BLaER1 treated with 17β-estradiol and CSF1 and Interleukin-3, amounts not matched to agents 10 nM and 100 nM (cell line): ENCODE data around the gene PPP2R2C.

Experiments
- H3K27ac ChIP-seq, 11 experiments: shearing (Covaris generic); formaldehyde crosslinking; 2 replicates each; pipeline ENCODE4 v1.8.1; 2022
- H3K27me3 ChIP-seq, 11 experiments: shearing (Covaris generic); formaldehyde crosslinking; 2 replicates each; pipeline ENCODE4 v1.8.1; 2022
- H3K36me3 ChIP-seq, 11 experiments: shearing (Covaris generic); formaldehyde crosslinking; 2 replicates each; pipeline ENCODE4 v1.8.1; 2022
- H3K4me1 ChIP-seq, 10 experiments: shearing (Covaris generic); formaldehyde crosslinking; 2 replicates each; pipeline ENCODE4 v1.8.1; 2022
- H3K4me2 ChIP-seq, 11 experiments: shearing (Covaris generic); formaldehyde crosslinking; 2 replicates each; pipeline ENCODE4 v1.8.1; 2022
- H3K4me3 ChIP-seq, 10 experiments: shearing (Covaris generic); formaldehyde crosslinking; 2 replicates each; pipeline ENCODE4 v1.8.1; 2022
- H3K9ac ChIP-seq, 11 experiments: shearing (Covaris generic); formaldehyde crosslinking; 2 replicates each; pipeline ENCODE4 v1.8.1; 2022
- H3K9me3 ChIP-seq, 11 experiments: shearing (Covaris generic); formaldehyde crosslinking; replicated peaks in 1 of 11; 2 replicates each; pipeline ENCODE4 v1.8.1; 2022
- H4K20me1 ChIP-seq, 11 experiments: shearing (Covaris generic); formaldehyde crosslinking; 2 replicates each; pipeline ENCODE4 v1.8.1; 2022
- Cebpa-rat ChIP-seq, 11 experiments: shearing (Covaris generic); IDR thresholded peaks; 2 replicates each; pipeline ENCODE4 v1.8.1; 2022

The PPP2R2C gene

DNA sequence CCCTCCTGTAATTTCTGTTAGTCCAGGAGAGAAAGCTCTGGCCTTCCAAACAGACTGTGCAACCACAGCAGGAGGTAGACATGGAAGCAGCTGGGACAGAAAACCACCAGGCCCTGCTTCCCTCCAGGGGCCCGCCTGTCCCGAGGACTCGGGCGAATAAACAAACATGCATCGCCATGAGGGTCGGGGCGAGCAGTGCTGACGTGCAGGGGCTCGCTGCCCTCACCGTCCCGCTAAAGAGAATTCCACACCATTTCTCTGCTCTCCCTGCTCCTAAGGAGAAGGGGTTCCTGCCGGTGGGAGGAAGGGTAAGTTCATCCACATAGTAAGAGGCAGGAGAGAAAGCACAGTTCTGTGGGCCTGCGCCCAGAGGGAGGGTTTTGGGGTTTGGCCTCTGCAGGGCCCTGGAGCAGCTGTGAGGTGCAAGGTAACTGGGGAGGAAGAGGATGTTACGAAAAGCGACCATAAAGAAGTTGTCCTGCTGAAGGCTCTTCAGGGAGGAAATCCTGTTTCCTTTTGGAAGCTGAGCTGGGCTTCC is 147.9 kb downstream of the PPP2R2C start:
- Histone ChIP-seq H3K9me3 (peaks cover 9 to 34% (median 9%) of the 10 kb centered on the region in 11 experiments; a peak in 21 of 22 replicates), H3K4me2 (peak overlapping the region; percentile 82 to 95 (median 93)), H3K27me3 (peaks cover 0 to 86% (median 15%) of the 10 kb centered on the region in 11 experiments; a peak in 14 of 22 replicates), H3K9ac (peak overlapping the region in 9 of 11 experiments; percentile 6 to 77 (median 48); a peak in 13 of 22 replicates), H3K4me1 (peaks cover 45 to 91% (median 74%) of the 10 kb centered on the region in 10 experiments), H3K4me3 (peak overlapping the region; percentile 4 to 53 (median 38); a peak in 14 of 20 replicates), H3K27ac (peak overlapping the region in 7 of 11 experiments; percentile 4 to 84 (median 76); a peak in 12 of 22 replicates), H3K36me3 (no peaks in the 10 kb centered on the region), H4K20me1 (peaks cover 0 to 68% (median 0%) of the 10 kb centered on the region in 11 experiments; a peak in 6 of 22 replicates)
- peak in 2 of 11 experiments; percentile 41 to 59; a peak in 3 of 22 replicates for TF ChIP-seq Cebpa-rat (IDR thresholded peaks at IDR 0.05)

DNA sequence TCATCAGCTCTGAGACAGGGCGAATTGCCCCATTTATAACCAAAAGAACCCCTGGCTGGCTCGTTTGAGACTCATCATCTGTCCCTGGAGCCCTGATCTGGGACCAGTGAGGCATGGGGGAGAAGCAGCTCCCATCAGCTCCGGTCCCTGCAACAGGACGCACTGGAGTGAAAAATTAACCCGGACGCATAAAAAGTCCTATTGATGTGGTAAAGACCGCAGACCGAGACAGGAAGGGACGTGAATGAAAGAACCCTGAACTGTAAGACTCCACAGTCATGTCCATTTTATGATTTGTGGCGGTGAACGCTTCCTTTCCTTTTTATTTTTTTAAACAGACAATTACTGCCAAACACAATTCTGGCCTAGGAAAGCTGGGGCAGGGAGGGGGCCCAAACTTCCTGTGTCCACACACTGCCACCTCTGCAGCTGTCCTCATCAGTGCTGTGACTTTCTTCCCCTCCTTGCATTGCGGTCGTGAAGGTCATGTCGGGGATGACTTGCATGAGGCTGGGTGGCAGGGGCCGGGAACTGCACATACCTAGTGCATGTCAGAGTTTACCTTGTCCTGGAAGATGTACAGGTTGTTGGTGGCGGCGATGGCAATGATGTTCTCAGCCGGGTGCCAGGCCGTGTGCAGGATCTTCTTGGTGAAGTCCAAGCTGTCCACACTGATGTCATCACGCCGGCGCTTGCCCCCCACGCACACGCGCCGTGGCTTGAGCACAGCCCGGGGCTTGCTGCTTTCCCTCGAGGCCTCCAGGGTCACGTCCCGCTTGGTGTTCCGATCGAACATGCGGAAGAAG is 149.4 kb downstream of the PPP2R2C start:
- H3K4me3 ChIP-seq = peak overlapping the region in 4 of 10 experiments; percentile 1 to 48 (median 40); a peak in 8 of 20 replicates
- TF ChIP-seq Cebpa-rat (IDR thresholded peaks at IDR 0.05) = peak in 1 of 11 experiments; percentile 75; a peak in 2 of 22 replicates
- H3K4me1 ChIP-seq = peaks cover 43 to 90% (median 77%) of the 10 kb centered on the region in 10 experiments
- H3K36me3 ChIP-seq = no peaks in the 10 kb centered on the region
- H3K9me3 ChIP-seq = peaks cover 10 to 36% (median 13%) of the 10 kb centered on the region in 11 experiments; a peak in 21 of 22 replicates
- peaks cover 0 to 69% (median 0%) of the 10 kb centered on the region in 11 experiments; a peak in 6 of 22 replicates for H4K20me1 ChIP-seq
- peak overlapping the region; percentile 22 to 95 (median 93) for H3K4me2 ChIP-seq
- peak overlapping the region in 6 of 11 experiments; percentile 44 to 84 (median 76); a peak in 11 of 22 replicates for H3K27ac ChIP-seq
- peaks cover 0 to 92% (median 16%) of the 10 kb centered on the region in 11 experiments; a peak in 14 of 22 replicates for H3K27me3 ChIP-seq
- H3K9ac ChIP-seq = peak overlapping the region in 4 of 11 experiments; percentile 64 to 77 (median 70); a peak in 5 of 22 replicates

DNA sequence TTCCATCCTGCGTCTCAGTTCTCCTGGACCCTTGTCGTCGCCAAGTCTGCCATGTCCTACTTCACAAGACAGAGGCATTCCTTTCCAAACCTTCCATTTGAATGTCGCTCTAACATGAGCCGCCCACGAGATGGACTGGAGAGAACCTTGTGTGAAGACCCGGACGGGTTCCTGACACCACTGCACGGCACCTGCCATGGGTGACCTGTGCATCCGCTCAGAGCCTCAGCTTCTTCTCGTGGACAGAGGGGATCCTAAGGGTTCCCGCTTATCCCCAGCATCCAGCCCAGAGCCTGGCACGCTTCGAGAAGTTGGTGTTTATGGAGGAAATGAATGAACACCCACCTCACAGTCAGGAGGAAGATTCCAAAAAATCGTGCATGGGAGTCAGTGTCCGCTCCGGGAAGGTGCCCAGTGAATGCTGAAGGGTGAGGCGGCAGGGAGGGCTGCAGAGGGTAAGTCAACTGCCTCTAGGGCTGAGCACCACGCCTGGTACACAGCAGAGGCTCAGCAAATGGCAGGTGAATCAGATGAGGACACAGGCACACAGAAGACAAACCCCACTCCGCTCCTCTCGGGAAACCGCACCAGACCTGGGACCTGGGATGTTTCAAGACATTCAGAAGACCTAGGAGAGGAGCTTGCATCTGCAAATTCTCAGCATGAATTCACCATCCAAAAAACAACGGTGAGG is 150.2 kb downstream of the PPP2R2C start:
- H3K4me2 ChIP-seq = peak overlapping the region; percentile 22 to 95 (median 93)
- H3K27me3 ChIP-seq = peaks cover 0 to 93% (median 23%) of the 10 kb centered on the region in 11 experiments; a peak in 18 of 22 replicates
- peaks cover 43 to 90% (median 79%) of the 10 kb centered on the region in 10 experiments for H3K4me1 ChIP-seq

DNA sequence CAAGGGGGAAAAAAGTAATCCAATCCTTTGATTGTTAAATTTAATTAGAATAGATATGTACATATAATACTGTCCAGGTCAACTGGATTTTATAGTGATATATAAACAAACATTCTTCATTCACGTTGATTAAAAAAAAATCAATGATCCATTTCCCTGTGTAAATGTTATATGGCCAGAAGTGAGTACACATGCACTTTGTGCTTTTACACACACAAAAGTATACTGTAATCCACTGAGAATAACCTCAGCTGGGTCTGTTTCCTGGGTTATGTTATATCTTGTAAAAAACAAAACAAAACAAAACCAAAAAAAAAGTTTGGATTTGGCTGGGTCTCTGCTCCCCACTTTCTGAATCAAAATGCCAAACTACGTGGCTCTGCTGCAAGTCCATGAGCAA is 151.1 kb downstream of the PPP2R2C start:
- Histone ChIP-seq H3K4me1 (peaks cover 43 to 89% (median 75%) of the 10 kb centered on the region in 10 experiments), H3K27ac (peak overlapping the region in 1 of 11 experiments; percentile 75; a peak in 1 of 22 replicates), H3K9ac (no peak overlapping the region), H3K4me3 (no peak overlapping the region), H4K20me1 (peaks cover 0 to 62% (median 0%) of the 10 kb centered on the region in 11 experiments; a peak in 6 of 22 replicates), H3K4me2 (peak overlapping the region in 10 of 11 experiments; percentile 82 to 95 (median 94); a peak in 19 of 22 replicates), H3K9me3 (peaks cover 10 to 36% (median 13%) of the 10 kb centered on the region in 11 experiments; a peak in 21 of 22 replicates), H3K36me3 (no peaks in the 10 kb centered on the region), H3K27me3 (peaks cover 0 to 99% (median 30%) of the 10 kb centered on the region in 11 experiments; a peak in 18 of 22 replicates)
- no peak for TF ChIP-seq Cebpa-rat (IDR thresholded peaks at IDR 0.05)

More for the DNA sequence above, 150.2 kb downstream of the PPP2R2C start:
- Histone ChIP-seq H3K9me3 (peaks cover 10 to 36% (median 13%) of the 10 kb centered on the region in 11 experiments; a peak in 21 of 22 replicates), H4K20me1 (peaks cover 0 to 69% (median 0%) of the 10 kb centered on the region in 11 experiments; a peak in 6 of 22 replicates), H3K4me3 (peak overlapping the region in 6 of 10 experiments; percentile 1 to 48 (median 40); a peak in 9 of 20 replicates), H3K36me3 (no peaks in the 10 kb centered on the region), H3K9ac (peak overlapping the region in 4 of 11 experiments; percentile 10 to 72 (median 51); a peak in 4 of 22 replicates), H3K27ac (peak overlapping the region in 4 of 11 experiments; percentile 21 to 77 (median 63); a peak in 7 of 22 replicates)
- no peak for TF ChIP-seq Cebpa-rat (IDR thresholded peaks at IDR 0.05)

DNA sequence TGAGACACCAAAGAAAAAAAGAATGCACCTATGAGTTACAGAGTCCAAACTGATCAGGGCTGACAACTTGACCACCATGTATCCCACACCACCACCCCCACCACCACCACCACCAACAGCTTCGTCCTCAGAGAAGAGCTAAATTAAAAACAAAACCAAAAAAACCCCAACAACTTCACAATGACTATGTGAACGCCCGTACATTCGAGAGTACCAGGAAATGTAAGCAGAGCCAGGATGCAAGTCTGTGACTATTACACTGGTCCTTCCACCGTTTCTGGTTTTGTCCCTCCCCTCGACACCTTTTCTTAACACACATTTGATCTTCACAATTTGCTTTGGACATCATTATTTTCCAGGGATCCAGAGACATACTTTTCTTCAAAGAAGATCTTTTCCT is 151.8 kb downstream of the PPP2R2C start:
- TF ChIP-seq Cebpa-rat (IDR thresholded peaks at IDR 0.05) = no peak
- no peak overlapping the region for H3K4me3 ChIP-seq
- no peak overlapping the region for H3K27ac ChIP-seq
- H4K20me1 ChIP-seq = peaks cover 0 to 62% (median 0%) of the 10 kb centered on the region in 11 experiments; a peak in 6 of 22 replicates
- H3K4me1 ChIP-seq = peaks cover 39 to 83% (median 68%) of the 10 kb centered on the region in 10 experiments
- no peak overlapping the region for H3K9ac ChIP-seq
- peaks cover 10 to 31% (median 13%) of the 10 kb centered on the region in 11 experiments; a peak in 21 of 22 replicates for H3K9me3 ChIP-seq
- H3K27me3 ChIP-seq = peaks cover 0 to 98% (median 27%) of the 10 kb centered on the region in 11 experiments; a peak in 18 of 22 replicates
- H3K36me3 ChIP-seq = no peaks in the 10 kb centered on the region
- H3K4me2 ChIP-seq = peak overlapping the region in 6 of 11 experiments; percentile 92 to 95 (median 94); a peak in 8 of 22 replicates

DNA sequence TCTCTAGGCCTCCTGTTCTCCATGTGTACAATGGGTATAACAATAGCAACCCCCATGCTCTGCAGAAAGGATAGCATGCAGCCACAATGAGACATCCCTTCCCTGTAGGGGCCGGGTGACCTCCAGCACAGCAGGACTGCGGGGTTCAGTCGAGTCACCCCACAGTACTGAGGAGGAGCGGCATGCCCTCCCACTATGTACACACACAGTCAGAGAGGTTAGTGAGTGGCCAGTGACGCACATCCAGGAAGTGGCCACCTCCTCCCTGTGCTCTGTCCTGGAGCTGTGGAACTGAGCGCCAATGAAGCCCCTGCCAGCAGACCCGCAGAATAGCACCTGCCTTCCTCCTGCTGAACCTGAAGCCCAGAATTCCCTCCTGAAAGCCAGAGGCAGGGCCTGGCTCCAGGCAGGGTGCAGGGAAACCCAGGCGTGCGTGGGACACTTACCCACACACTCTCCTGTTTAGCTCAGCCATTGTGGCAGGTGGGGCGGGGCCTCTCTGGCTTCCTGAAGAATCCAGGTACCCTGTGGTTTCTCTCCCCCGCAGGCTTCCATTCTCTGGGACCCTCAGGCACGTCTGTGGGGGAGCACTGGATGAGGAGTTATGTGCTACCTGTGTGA is 152.8 kb downstream of the PPP2R2C start:
- H4K20me1 ChIP-seq = peaks cover 0 to 53% (median 0%) of the 10 kb centered on the region in 11 experiments; a peak in 6 of 22 replicates
- no peak overlapping the region for H3K4me3 ChIP-seq
- peaks cover 0 to 95% (median 26%) of the 10 kb centered on the region in 11 experiments; a peak in 18 of 22 replicates for H3K27me3 ChIP-seq
- peaks cover 10 to 31% (median 13%) of the 10 kb centered on the region in 11 experiments; a peak in 21 of 22 replicates for H3K9me3 ChIP-seq
- H3K27ac ChIP-seq = no peak overlapping the region
- H3K4me2 ChIP-seq = peak overlapping the region in 1 of 11 experiments; percentile 3; a peak in 1 of 22 replicates
- H3K36me3 ChIP-seq = no peaks in the 10 kb centered on the region
- H3K4me1 ChIP-seq = peaks cover 29 to 73% (median 58%) of the 10 kb centered on the region in 10 experiments
- no peak overlapping the region for H3K9ac ChIP-seq
- TF ChIP-seq Cebpa-rat (IDR thresholded peaks at IDR 0.05) = no peak

DNA sequence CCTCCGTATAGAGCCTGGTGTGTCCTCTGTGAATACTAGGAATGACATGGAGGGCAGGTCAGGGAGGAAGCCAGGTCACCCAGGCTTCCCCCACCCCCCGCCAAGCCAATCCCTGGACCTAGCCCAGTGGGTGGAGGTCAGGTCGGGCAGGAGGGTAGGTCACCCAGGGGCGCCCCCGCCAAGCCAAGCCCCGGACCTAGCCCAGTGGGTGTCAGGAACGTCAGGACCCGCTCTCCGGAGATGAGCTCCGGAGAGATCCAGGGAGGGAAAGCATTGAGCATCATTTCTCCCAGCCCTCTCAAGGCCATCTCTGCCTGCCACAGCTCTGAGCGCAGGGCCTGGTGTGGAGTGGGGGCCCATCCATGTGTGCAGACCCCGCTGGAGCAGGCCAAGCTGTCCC is 154.2 kb downstream of the PPP2R2C start:
- Histone ChIP-seq H3K4me3 (no peak overlapping the region), H3K27me3 (peaks cover 0 to 81% (median 26%) of the 10 kb centered on the region in 11 experiments; a peak in 18 of 22 replicates), H3K36me3 (no peaks in the 10 kb centered on the region), H4K20me1 (peaks cover 0 to 38% (median 0%) of the 10 kb centered on the region in 11 experiments; a peak in 5 of 22 replicates), H3K4me1 (peaks cover 17 to 59% (median 43%) of the 10 kb centered on the region in 10 experiments), H3K9ac (no peak overlapping the region), H3K9me3 (peaks cover 10 to 28% (median 13%) of the 10 kb centered on the region in 11 experiments; a peak in 21 of 22 replicates), H3K4me2 (peak overlapping the region in 8 of 11 experiments; percentile 35 to 85 (median 57); a peak in 15 of 22 replicates), H3K27ac (no peak overlapping the region)
- TF ChIP-seq Cebpa-rat (IDR thresholded peaks at IDR 0.05) = no peak
